NCI-H446 treated with DMSO at 0.1 percent for 48 hours (cell line): Measurements from ENCODE around the gene CACNA1C.

Experiments used
- DNase-seq: peaks from one replicate; lab custom pipeline; 2025; lab: John Stamatoyannopoulos, UW

CACNA1C gene

DNA sequence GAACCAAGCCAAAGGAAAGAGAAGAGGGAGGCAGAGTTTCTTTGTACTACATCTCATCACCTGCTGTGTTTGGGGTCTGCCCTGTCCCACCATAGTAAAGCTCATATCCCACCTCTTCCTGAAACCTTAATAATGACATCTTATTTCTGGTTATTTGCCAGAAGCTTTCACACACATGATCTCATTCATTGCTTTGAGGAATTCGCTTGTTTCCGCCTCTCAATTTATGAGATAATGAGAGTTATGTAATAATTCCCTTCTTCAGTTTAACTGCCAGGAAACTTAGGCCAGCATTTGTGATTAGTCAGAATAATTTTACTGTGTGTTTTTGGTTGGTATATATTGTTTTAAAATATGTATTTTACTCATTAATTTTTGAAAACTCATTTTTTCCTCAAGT, 205.2 kb downstream of the CACNA1C start:
- no peak for DNase-seq

DNA sequence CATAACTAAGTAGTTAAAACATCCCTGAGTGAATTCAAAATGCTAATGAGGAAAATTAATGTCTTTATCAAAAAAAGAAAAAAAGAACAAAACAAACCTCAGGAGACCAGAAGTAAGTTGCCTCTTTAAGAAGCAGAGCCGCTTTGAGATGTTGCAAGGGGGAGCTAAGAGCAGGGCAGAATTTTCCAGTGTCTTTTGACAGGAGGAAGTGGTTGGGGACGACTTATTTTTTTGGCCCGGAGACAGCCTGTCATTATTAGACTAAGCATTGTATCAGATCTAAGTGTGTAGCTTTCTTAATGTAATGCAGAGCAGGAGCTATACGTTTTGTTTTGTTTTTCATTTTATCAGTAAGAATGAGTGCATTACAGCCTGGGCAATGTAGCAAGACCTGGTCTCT, 206.6 kb downstream of the CACNA1C start:
- no peak for DNase-seq

DNA sequence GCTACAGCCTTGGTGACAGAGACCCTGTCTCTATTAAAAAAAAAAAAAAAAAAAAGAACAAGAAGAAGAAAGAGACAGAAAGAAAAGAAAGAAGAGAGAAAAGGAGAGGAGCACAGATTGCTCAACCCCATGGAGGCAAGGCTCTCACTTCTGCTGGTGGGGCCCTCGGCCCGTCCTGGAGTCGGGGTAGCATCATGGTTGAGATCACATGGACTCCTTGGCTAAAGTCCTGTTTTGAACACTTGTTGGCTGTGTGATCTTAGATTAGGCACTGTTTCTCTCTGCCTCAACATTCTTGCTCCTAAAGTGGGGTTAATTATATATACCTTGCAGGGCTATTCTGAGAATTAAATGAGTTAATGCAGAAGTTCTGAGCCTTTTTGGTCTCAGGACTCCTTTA, 207.7 kb downstream of the CACNA1C start:
- DNase-seq = no peak

DNA sequence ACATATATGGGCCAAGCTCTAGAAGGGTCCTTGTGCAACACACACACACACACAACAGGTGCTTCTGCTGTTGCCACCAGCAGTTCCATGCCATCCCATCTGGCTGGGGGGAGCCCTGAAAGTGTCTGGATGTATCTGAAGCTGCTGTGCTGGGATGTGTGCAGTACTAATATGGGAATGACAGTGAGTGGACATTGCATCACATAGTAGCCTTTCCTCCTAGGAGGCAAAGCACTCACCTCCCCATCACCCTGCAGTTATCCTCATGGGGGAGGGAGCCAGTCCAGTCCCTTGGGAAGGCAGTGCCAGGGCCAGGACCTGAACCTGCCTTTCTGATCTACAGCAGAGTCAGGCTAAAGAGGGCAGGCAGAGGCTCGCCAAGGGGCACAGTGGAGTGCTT, 208.9 kb downstream of the CACNA1C start:
- no peak for DNase-seq

DNA sequence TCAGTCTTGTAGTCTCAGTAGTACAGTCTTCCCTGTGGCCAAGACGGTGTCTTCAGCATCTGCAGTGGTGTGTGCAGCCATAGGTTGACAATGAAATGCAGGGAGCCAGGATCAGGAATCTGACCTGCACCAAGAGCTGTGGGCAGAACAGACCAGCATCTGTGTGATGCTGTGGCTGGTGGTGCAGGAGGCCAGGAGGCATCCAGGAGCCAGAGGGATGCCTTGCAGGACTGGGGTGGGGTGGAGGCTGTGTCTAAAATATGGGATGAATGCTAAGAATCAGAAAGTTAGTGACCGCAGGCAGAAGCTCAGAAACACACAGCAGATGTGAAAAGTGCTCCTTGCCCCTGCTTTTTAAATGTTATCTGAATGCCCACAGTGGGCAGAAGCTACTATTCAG, 209.7 kb downstream of the CACNA1C start:
- no peak for DNase-seq

DNA sequence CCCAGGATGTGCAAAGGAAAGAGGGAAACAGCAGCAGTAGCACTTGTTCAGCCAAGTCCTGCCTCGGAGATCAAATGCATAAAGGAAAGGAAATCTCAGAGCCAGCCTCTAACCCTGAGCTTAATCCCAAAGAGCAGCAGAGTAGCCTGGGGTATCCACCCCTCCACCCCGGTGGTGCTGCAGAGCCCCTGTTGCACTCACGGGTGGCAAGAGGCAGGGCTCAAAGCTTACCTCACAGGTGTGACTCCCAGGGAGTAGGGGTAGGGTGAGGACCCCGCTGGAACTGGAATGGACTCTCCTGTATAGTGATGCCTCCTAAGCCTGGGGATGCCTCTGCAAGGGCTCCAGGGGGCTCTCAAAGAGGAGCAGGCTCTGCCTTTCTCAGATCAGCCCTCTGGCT, 211.1 kb downstream of the CACNA1C start:
- DNase-seq = no peak

DNA sequence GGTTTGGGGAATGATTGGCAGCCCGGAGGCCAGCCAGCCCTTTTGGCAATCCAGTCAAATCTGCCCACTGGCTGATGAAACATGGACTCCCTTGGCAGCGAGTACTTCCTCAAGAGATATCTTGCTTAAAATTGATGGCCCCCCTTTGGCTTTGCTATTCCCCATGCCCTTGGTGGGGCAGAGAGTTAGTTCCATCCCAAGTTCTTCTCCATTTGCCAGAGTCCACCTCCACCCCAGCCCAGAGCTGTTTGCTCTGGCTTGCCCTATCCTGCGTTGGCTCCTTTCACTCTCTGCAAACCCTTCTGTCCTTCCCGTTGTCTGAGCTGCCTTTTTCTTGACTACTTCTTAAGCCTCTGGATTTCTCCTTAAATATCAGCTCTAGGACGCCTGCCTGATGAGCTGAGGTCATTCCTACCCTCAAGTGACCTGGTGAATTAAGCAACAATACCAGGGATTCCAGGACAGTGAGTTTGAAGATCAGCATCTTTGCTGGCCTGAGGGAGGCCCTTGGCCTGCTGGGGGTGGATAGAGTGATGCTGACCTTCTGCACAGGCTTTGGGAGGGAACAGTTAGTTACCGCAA, 212.0 kb downstream of the CACNA1C start:
- no peak for DNase-seq

DNA sequence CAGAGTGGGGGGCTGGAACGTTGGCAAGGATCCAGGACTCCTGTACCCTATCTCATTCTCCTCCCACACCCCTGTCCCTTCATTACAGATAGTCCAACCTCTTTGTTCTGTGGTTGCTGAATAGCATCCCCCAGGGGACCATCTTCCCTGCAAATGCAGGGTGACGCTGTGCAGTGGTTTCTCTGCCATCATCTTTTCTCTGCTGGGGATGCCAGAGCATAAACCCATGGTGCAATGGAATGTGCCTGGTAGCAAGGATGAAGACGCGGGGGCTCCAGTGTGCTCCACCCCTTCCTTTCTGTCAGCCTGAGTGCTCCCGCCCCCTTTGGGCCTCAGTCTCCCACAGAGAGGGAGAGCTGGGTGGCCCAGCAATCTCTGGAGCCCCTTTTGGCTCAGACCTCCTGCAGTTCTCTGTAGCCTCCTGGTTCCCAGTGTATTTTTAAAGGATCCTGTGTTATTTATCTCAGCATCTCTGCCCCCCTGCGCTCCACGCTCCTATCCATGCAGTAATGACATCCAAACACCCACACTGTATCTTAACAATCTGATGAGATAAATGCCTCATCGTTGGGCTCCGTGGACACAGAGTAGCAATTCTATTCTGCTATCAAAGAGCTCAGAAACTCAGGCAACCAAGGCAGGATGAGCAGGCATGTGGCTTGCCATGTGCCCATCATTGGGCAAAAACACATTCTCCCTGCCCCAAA, 212.8 kb downstream of the CACNA1C start:
- no peak for DNase-seq

DNA sequence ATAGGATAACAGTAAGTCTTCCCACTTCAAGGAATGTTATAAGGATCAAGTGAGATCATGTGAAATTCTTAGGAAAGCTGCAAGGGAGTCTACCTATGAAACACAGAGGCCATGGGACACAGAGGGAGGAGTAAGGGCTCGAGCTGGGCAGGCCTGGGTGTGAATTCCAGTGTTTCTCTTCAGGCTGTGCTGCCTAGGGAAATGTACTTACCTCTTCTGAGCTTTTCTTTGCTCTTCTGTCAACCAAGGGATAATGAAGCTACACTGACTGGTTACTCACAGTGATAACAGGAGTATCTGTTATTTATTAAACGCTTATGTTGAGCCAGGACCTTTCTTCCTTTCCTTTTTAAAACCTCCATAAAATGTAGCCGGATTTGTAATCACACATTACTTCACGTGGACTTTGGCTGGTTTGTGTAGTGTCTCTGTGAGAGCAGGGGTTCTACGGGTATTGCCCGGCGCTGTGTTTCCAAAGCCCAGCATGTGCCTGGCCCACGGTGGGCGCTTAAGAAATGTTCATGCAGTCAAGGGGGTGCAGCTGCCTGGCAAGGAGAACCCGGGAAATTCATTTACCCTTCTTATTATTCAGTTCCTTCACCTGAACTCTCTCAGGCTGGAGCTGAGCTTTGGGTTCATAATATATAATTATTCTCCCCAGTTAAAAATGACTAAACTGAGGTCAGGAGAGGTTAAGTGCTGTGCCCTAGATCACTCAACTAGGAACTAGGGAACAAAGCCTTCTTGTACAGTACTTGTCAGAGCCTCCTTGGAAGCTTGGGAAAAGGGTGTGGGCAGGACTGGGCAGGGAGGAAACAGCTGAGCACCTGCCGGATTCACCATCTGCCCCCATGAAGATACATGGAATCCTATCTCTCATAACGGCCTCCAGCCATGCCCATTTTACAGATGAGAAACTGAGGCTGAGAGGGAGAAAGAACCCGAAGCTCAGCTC, 214.2 kb downstream of the CACNA1C start:
- no peak for DNase-seq

DNA sequence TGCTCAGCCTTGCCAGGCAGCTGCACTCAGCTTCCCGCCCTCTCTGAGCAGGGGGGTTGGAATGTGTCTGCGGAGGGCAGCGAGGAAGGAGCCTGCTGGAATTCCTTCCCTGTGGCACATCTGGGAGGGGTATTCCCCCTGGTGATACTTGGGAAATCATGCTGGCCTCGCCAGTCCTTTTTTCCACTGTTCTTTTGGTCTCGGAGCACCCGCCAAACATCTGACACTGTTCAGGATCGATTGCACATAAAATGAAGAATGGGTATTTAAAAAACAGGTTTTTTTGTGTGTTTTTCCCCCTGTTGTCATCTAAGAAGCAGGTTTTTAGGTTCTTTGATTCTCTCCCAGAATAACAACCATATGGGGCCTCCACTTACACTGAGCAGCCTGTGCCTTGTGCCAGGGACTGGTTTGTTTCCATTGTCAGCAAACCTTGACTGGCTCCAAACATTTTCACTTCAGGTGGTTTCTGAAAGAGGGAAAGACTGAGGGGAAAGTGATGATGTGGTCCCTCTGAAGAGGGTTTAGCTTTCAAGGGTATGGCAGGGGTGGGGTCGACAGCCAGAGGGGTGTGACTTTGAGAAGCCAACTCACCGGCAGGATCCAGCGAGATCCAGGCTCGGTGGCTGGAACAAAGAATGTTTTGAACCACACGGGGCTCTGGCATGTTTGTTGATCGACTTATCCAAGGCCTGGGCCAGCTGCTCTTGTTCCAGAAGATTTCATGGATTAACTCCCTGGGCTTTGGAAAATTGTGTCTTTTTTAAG, 215.1 kb downstream of the CACNA1C start:
- DNase-seq = peak; percentile 75

DNA sequence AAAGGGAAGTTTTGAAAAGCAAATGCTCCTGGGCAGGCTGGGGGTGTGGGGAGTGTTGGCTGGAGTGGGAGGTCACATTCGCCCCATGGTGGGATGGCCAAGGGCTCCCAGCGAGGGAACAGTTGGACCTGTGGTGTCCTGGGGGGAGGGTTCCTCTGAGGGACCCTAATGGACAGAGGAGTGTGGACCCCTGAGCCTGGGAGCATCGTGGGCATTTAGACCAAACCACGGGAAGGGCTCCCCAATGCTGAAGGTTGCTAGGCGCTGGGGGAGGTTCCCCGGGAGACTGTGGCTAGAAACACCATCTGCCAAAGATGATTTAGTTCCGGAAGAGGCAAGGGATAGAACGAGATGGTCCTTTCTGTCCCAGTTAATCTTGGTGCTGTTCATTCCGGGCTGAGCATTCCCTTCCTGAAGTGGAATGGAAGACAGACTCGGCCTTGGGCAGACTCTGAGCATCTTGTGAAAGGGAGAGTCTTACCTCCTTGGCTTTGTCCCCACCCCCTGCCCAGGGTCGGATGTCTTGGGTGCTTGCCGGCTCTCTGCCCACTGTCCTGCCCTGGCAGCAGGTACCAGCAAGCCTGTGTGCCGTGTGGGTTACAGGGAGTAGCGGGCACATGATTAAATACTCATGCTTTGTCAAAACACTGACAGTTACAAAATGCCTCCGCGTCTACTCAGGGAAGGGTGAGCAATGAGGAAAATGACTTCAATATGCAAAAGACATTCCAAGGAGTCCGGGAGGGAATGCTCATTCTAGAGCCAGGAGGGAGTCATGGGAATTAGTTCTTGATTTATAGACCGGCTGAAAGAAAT, 215.9 kb downstream of the CACNA1C start:
- DNase-seq = no peak

DNA sequence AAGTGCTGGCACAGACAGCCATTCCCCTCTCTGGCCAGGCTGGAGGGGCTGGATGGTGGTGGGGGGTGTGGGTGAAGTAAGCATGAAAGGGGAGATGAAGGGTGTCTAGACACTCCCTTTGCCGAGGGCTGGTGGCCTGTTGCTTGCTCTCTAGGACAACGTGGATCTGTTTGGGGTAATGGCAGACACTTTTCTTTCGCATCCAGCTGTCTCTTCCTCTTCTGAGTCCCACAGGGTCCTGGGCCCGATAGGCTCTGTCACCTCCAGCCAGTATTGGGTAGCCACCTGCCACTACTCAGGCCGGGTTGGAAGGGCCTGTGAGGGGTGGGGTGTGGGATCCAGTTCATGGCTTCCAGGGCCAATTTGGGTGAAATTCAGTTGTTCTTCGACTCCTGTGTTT, 218.1 kb downstream of the CACNA1C start:
- no peak for DNase-seq

DNA sequence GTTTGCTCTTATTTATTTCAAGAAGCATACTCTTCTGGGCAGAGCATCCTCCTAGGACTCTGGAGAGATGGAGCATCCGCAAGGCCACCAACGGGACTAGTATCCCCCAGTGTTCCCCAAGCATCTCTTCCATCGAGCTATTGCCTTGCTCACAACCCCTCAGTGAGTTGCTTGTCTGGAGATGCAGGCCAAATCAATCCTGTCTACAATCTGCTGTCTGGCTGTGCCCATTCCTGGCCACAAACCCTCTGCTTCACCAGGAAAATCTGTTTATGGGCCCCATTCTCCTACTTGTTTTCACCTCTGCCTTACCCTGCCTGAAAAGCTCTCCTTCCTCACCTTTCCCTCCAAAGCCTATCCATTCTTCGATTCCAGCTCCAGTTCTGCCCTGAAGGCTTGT, 219.2 kb downstream of the CACNA1C start:
- no peak for DNase-seq

DNA sequence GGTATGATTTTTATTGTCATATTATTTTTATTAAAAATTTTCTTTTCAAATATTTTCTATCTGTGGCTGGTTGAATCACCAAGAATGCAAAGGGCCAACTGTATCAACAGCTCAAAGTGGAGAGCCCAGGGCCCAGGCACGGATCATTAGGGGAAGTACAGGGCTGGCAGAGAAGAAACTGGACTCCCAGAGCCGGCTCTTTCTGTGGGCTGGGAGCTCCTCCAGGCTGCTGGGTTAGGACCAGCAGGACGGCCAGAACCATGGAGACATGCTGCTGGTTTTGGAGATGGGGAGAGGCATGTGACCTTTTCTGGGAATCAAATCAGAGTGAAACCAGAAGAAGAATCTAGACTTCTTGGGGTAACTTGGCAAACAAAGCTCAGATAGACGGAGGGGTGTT, 220.5 kb downstream of the CACNA1C start:
- no peak for DNase-seq

DNA sequence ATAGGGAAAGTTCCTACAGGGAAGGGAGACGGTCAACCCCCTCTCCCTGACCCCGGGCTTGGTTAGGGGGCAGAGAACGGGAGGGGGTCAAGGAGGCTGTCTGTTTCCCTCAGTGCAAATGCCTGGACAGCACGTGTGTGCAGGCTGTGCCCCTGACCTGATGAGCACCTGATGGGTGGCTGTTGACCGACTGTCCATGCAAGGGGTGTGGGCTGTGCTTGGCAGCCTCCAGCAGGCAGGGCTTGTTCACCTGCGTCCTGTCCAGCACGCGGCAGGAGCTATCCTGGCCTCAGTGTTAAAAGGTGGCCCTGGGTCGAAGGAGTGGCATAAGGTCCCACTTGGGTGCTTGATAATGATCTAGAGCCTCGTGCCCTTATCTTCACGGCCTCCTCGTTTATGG, 221.0 kb downstream of the CACNA1C start:
- DNase-seq = no peak

DNA sequence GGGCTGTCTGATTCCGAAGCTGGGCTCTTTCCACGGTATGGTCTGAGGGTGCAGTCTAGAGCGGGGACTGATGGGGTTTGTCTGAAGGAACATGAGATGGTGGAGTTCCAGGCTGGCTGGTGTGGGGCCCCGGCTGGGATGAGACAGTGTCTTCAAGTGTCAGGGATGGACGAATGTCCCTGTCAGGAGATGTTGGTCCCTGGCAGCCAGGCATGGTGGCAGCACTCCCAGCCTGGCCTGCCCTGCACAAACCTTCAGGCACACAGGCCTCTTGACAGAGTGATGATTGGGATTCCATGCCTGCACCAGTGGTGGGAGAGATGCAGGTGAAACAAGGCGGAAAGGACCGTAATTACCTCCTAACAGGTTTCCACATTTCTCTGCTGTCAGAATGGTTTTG, 221.9 kb downstream of the CACNA1C start:
- DNase-seq = no peak

DNA sequence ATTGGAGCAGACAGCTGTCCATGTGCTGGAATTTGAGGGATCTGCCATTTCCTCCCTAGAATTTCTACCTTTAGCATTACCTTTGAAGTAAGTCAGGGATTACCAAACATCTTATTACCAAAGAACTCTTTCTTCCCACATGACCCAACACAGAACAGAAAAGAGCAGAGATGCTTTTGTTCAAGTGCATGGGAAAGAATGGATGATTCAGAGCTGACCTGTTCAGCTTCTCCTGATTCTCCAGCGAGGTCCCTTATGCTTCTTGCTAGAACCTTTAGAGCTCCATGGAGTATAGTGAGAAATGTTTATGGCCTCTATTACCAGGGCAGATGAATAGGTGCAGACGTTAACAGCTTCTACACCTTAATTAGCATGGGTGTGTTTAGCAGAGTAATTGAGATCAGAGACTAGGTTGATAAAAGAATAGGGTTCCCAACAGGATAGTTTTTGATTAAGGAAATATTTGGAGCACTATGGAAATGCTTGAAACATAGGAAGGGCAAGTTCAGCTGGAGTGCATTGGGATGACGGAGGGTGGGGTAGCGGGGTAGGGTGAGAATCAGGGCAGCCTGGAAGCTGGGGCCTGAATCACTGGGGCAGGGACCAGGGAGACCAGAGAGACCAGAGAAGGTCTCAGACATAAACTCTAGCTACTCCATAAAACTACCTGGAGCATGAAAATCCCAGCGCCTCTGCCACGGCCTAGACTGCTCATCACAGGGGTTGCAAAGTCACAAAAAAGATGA, 223.7 kb downstream of the CACNA1C start:
- DNase-seq = no peak

DNA sequence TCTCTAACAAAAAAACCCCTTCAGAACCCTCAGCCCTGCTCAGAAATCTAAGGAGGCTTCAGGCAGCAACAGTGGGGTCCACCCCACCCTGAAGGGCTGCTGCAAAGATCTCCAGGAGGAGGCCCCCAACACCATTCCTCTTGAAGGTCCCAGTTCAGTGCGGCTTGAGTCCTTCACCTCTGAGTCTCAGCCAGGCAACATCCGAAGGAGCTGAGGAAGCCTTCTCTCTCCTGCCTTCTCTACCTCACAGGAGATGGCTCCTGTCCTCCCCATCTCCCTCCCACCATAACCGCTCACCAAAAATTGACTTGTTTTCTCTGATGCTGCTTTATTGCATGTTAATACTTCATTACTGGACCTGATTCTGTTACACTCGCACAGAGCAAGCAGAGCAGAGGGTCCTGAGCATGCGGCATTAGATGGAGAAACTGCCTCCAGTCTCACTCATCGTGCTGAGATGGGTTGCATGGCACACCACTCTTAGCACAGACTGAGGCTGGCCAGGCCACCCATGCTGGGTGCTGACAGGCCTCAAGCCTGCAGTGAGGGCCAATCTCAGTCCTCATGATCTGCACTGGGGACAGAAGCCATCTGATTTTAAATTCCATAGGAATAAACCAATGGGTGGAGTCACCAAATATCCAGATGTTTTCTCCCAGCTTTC, 224.8 kb downstream of the CACNA1C start:
- DNase-seq = no peak

DNA sequence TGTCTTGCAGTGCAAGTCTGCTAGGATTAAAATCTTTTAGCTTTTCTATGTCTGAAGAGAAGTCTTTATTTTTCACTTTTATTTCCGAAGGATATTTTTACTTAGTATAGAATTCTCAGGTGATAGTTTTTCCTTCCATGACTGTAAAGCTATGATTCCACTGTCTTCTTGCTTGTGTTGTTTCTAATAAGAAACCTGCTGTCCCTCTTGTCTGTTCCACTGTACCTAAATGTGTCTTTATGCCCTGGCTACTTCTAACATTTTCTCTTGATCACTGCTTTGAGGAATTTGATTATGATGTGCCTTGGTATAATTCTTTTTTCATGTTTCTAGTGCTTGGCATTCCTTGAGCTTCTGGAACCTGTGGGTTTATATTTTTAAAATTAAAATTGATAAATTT, 228.7 kb downstream of the CACNA1C start:
- no peak for DNase-seq

DNA sequence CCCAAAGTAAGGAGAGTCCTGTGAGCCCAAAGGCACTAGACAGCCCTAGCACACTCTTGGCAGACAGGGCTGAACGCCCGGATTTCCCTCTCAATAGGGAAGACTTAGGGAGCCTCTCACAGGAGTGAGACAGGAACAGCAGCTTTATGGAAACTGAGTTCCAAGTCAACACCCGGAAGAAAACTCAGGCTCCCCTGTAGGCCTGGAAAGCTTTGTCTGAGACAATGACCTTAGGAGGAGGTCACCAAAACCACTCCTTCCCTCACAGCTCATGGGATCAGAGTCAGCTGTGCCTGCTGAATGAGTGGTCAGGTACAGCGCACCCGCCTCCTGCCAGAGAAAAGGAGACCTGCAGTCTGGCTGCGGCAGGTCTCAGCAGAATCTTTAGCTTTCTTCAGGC, 229.5 kb downstream of the CACNA1C start:
- DNase-seq = no peak
